Liver (tissue), 9 donors: ENCODE measurements around the gene PRIM1. TPM values are rescaled to one million over a fixed set of nuclear protein-coding genes. Genes with fewer than 3 reads are reported as not detected.
"Not testable (repeated sequence)": the region's sequence is repeated elsewhere in the genome, so short reads cannot be mapped to it uniquely, and the experiment has no call there.

Source experiments
- DNase-seq: peaks from one replicate; pipeline ENCODE4 v3.0.0-alpha.2; 2017; ENCODE audit warnings: low spot score
- H3K27ac ChIP-seq, 2 donors: one replicate each; pipeline ENCODE4 v1.7.0; 2013; ENCODE audit warnings: inconsistent platforms in 2 of 2, low read length in 2 of 2, control low read depth in 1 of 2, low read depth in 1 of 2, mild to moderate bottlenecking in 1 of 2
- H3K27me3 ChIP-seq, 4 donors: one replicate each; pipeline versions ENCODE4 v1.6.1 to v1.7.0; 2013; ENCODE audit warnings: low read length in 3 of 4, inconsistent platforms in 1 of 4, mild to moderate bottlenecking in 1 of 4, moderate library complexity in 1 of 4; ENCODE audit not compliant: control insufficient read depth in 4 of 4, insufficient read depth in 4 of 4
- H3K36me3 ChIP-seq, 4 donors: one replicate each; pipeline versions ENCODE4 v1.6.1 to v1.7.0; 2013; ENCODE audit warnings: low read length in 3 of 4, mild to moderate bottlenecking in 3 of 4, low read depth in 1 of 4, moderate library complexity in 1 of 4; ENCODE audit not compliant: control insufficient read depth in 4 of 4, insufficient read depth in 3 of 4
- H3K4me1 ChIP-seq, 4 donors: one replicate each; pipeline versions ENCODE4 v1.6.1 to v1.7.0; 2013; ENCODE audit warnings: low read length in 3 of 4, mild to moderate bottlenecking in 3 of 4, moderate library complexity in 1 of 4; ENCODE audit not compliant: control insufficient read depth in 4 of 4, insufficient read depth in 4 of 4
- H3K4me3 ChIP-seq, 3 donors: one replicate each; pipeline versions ENCODE4 v1.6.1 to v1.7.0; 2013; ENCODE audit warnings: low read length in 3 of 3, control low read depth in 1 of 3, low read depth in 1 of 3, mild to moderate bottlenecking in 1 of 3
- H3K9ac ChIP-seq, 2 donors: one replicate each; pipeline ENCODE4 v1.7.0; 2013; ENCODE audit warnings: low read length in 2 of 2, mild to moderate bottlenecking in 2 of 2, moderate library complexity in 2 of 2, control low read depth in 1 of 2, low read depth in 1 of 2
- H3K9me3 ChIP-seq, 4 donors: one replicate each; pipeline versions ENCODE4 v1.6.1 to v1.7.0; 2013; ENCODE audit warnings: low read length in 3 of 4; ENCODE audit not compliant: control insufficient read depth in 4 of 4
- FOXA1 ChIP-seq: IDR thresholded peaks from 2 replicates; pipeline ENCODE4 v1.6.1; 2016; ENCODE audit warnings: antibody characterized with exemption
- FOXA2 ChIP-seq: IDR thresholded peaks from 2 replicates; pipeline ENCODE4 v1.6.1; 2016; ENCODE audit warnings: antibody characterized with exemption
- GABPA ChIP-seq, 2 donors: IDR thresholded peaks in 1 of 2; conservative IDR thresholded peaks in 1 of 2; 2 replicates each; pipeline ENCODE4 v1.6.1; 2016; ENCODE audit warnings: antibody characterized with exemption in 2 of 2, mild to moderate bottlenecking in 1 of 2, moderate library complexity in 1 of 2
- HNF4A ChIP-seq, 2 donors: conservative IDR thresholded peaks; 2 replicates each; pipeline ENCODE4 v1.6.1; 2016; ENCODE audit warnings: antibody characterized with exemption in 2 of 2, mild to moderate bottlenecking in 2 of 2
- HNF4G ChIP-seq: IDR thresholded peaks from 2 replicates; pipeline ENCODE4 v1.6.1; 2016; ENCODE audit warnings: antibody characterized with exemption
- MAX ChIP-seq: IDR thresholded peaks from 2 replicates; pipeline ENCODE4 v1.6.1; 2016; ENCODE audit warnings: antibody characterized with exemption
- RAD21 ChIP-seq, 2 donors: IDR thresholded peaks; 2 replicates each; pipeline ENCODE4 v1.6.1; 2016; ENCODE audit warnings: antibody characterized with exemption in 2 of 2, mild to moderate bottlenecking in 2 of 2
- REST ChIP-seq: IDR thresholded peaks from 2 replicates; pipeline ENCODE4 v1.6.1; 2016; ENCODE audit warnings: antibody characterized with exemption, mild to moderate bottlenecking
- RXRA ChIP-seq, 2 donors: IDR thresholded peaks; 2 replicates each; pipeline ENCODE4 v1.6.1; 2017 to 2018; ENCODE audit warnings: antibody characterized with exemption in 2 of 2, mild to moderate bottlenecking in 1 of 2
- SP1 ChIP-seq: IDR thresholded peaks from 2 replicates; pipeline ENCODE4 v1.6.1; 2018; ENCODE audit warnings: antibody characterized with exemption, mild to moderate bottlenecking
- YY1 ChIP-seq: IDR thresholded peaks from 2 replicates; pipeline ENCODE4 v1.6.1; 2016; ENCODE audit warnings: antibody characterized with exemption, mild to moderate bottlenecking
- ZBTB33 ChIP-seq: IDR thresholded peaks from 2 replicates; pipeline ENCODE4 v1.6.1; 2016; ENCODE audit warnings: antibody characterized with exemption
- WGBS: extraction: QIAGEN DNeasy Blood & Tissue Kit; methylation state at CpG from one replicate; pipeline ENCODE4 v1.1.7; 2013; 5-methylcytosine and 5-hydroxymethylcytosine counted together
- polyA plus RNA-seq, 2 donors: library from polyadenylated mRNA; stranded (reverse) in 1 of 2; unstranded in 1 of 2; fragments of 200-250 nt in 1 of 2; fragments of >200 nt in 1 of 2; fragmentation: Nextera tagmentation in 1 of 2; extraction: Ambion mirVana in 1 of 2; gene quantifications; one replicate each; pipeline versions ENCODE4 v1.2.1 to v1.2.3, GENCODE V29; 2013 to 2015
- total RNA-seq, 2 donors: library from RNA; depleted of rRNA; stranded (reverse); fragments of >200 nt; gene quantifications; one replicate each; pipeline ENCODE4 v1.2.3, GENCODE V29; 2014
- TF ChIP-seq, protein P1 (sequence below): IDR thresholded peaks from 2 replicates; pipeline ENCODE4 v1.6.1; 2016; ENCODE audit warnings: antibody characterized with exemption
- donor health status: healthy.
- donor health status: healthy.
- donor health status: healthy.
- donor health status: healthy.
- donor health status: healthy.

PRIM1 gene
- total and polyA plus RNA-seq, 4 donors, result 2.7 to 24.8 (median 5.4) TPM

- no peaks in the 10 kb centered on the region for H3K27me3 ChIP-seq
- no peak overlapping the region for H3K9ac ChIP-seq
- H3K36me3 ChIP-seq, result no peaks in the 10 kb centered on the region
- TF ChIP-seq HNF4G, result no peak
- no peak for TF ChIP-seq YY1
- H3K4me1 ChIP-seq, result peaks cover 0 to 32% (median 16%) of the 10 kb centered on the region in 4 donors
- 100% methylated on average over 1 of the region's 1 CpG for WGBS
- H3K27ac ChIP-seq, result no peak overlapping the region
- no peak for DNase-seq
- no peak overlapping the region for H3K4me3 ChIP-seq
- H3K9me3 ChIP-seq, result no peaks in the 10 kb centered on the region
Observed at GRCh38 chr12:56753566-56753965, 1.4 kb upstream of the PRIM1 start.

GRCh38 chr12:56750596-56750995 is 1.5 kb downstream of the PRIM1 start:
- not testable (repeated sequence) for H3K27ac ChIP-seq, H3K4me3 ChIP-seq, DNase-seq, H3K9ac ChIP-seq, H3K36me3 ChIP-seq, H3K27me3 ChIP-seq, H3K9me3 ChIP-seq
- WGBS, result 82% methylated on average over 13 of the region's 13 CpGs
- peaks cover 0 to 15% (median 10%) of the 10 kb centered on the region in 4 donors for H3K4me1 ChIP-seq

GRCh38 chr12:56749853-56750252 is 2.3 kb downstream of the PRIM1 start:
- no peaks in the 10 kb centered on the region for H3K27me3 ChIP-seq
- H3K9me3 ChIP-seq, result no peaks in the 10 kb centered on the region
- no peak overlapping the region for H3K9ac ChIP-seq
- no peaks in the 10 kb centered on the region for H3K36me3 ChIP-seq
- no peak for DNase-seq
- no peak overlapping the region for H3K27ac ChIP-seq
- no peak overlapping the region for H3K4me3 ChIP-seq
- TF ChIP-seq RXRA (IDR thresholded peaks at IDR 0.05) (no peak), ZBTB33 (no peak), REST (no peak), SP1 (no peak), FOXA1 (no peak), MAX (no peak), FOXA2 (no peak), RAD21 (IDR thresholded peaks at IDR 0.05) (no peak), GABPA (IDR thresholded peaks at IDR 0.05 in 1 of 2, conservative IDR thresholded peaks at IDR 0.05 in 1 of 2) (no peak), YY1 (no peak), HNF4A (conservative IDR thresholded peaks at IDR 0.05) (no peak)
- TF ChIP-seq, protein P1, sequence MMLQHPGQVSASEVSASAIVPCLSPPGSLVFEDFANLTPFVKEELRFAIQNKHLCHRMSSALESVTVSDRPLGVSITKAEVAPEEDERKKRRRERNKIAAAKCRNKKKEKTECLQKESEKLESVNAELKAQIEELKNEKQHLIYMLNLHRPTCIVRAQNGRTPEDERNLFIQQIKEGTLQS, result no peak
- peaks cover 0 to 15% (median 10%) of the 10 kb centered on the region in 4 donors for H3K4me1 ChIP-seq
